ENCODE data around the gene PRPF19.

- TF ChIP-seq GABPA (IDR thresholded peaks at IDR 0.05; ENCODE audit: low read depth) (no peak), MXI1 (IDR thresholded peaks at IDR 0.05; ENCODE audit: low read depth, low read length) (no peak), SREBF1 (IDR thresholded peaks at IDR 0.05; ENCODE audit: low read length) (no peak), MTA2 (IDR thresholded peaks at IDR 0.05; ENCODE audit: low read depth) (no peak)
Observed at GRCh38 chr11:60927600-60927999, 21.2 kb upstream of the PRPF19 start.

Measured in GM12878 (cell line).